NCI-H1417 (cell line): ENCODE data around the gene TPSD1.
A peak's percentile ranks its signal among the peaks of the same experiment; 100 is the strongest.
"Not testable (repeated sequence)": the region's sequence is repeated elsewhere in the genome, so short reads cannot be mapped to it uniquely, and the experiment has no call there.

Experiments used
- DNase-seq, 3 experiments: peaks; one replicate each; lab custom pipeline; 2025; lab: John Stamatoyannopoulos, UW

TPSD1 gene

GRCh38 chr16:1281517-1281916, 25.6 kb downstream of the TPSD1 start:
- DNase-seq: no peak

- DNase-seq: no peak
These were observed 26.6 kb downstream of the TPSD1 start for GRCh38 chr16:1282324-1282973.

- DNase-seq: no peak
These were observed 27.4 kb downstream of the TPSD1 start for GRCh38 chr16:1283296-1283695.

- DNase-seq: no peak
These were observed 28.2 kb downstream of the TPSD1 start for GRCh38 chr16:1283996-1284616.

- DNase-seq: no peak
These were observed 30.0 kb downstream of the TPSD1 start for GRCh38 chr16:1285669-1286512.

GRCh38 chr16:1286513-1287094, 30.7 kb downstream of the TPSD1 start:
- DNase-seq: no peak

GRCh38 chr16:1287982-1288670, 32.3 kb downstream of the TPSD1 start:
- DNase-seq: peak in 1 of 3 experiments; percentile 25

- DNase-seq: peak; percentile 26 to 84 (median 69)
These were observed 33.1 kb downstream of the TPSD1 start for GRCh38 chr16:1288813-1289476.

- DNase-seq: no peak
These were observed 33.6 kb downstream of the TPSD1 start for GRCh38 chr16:1289477-1289866.

- no peak for DNase-seq
These were observed 34.2 kb downstream of the TPSD1 start for GRCh38 chr16:1290063-1290501.

GRCh38 chr16:1290860-1291575, 35.1 kb downstream of the TPSD1 start:
- DNase-seq: peak in 2 of 3 experiments; percentile 79 to 84

GRCh38 chr16:1291576-1291974, 35.7 kb downstream of the TPSD1 start:
- DNase-seq: peak; percentile 67 to 89 (median 87)

- not testable (repeated sequence) for DNase-seq
These were observed 36.3 kb downstream of the TPSD1 start for GRCh38 chr16:1292208-1292607.

GRCh38 chr16:1292808-1293207, 36.9 kb downstream of the TPSD1 start:
- DNase-seq: not testable (repeated sequence)

- no peak for DNase-seq
These were observed 38.2 kb downstream of the TPSD1 start for GRCh38 chr16:1293921-1294656.

GRCh38 chr16:1295465-1295864, 39.6 kb downstream of the TPSD1 start:
- no peak for DNase-seq

- DNase-seq: not testable (repeated sequence)
These were observed 40.8 kb downstream of the TPSD1 start for GRCh38 chr16:1296688-1297017.

- DNase-seq: peak in 2 of 3 experiments; percentile 9 to 31
These were observed 41.3 kb downstream of the TPSD1 start for GRCh38 chr16:1297018-1297696.

GRCh38 chr16:1298406-1298805, 42.5 kb downstream of the TPSD1 start:
- DNase-seq: no peak
